ENCODE results near the gene PTPRK.

PTPRK gene

GRCh38 chr6:128280960-128281359 is 239.4 kb downstream of the PTPRK start:
- Histone ChIP-seq H3K9me3 (ENCODE audit: control insufficient read depth, low read length) (no peaks in the 10 kb centered on the region), H3K27ac (ENCODE audit: insufficient read depth, low read depth, low read length, poor library complexity, severe bottlenecking) (no peak overlapping the region), H3K27me3 (ENCODE audit: control insufficient read depth, insufficient read depth, low read length, poor library complexity, severe bottlenecking) (no peaks in the 10 kb centered on the region), H3K4me3 (ENCODE audit: insufficient read depth, low read depth, low read length) (no peak overlapping the region), H3K4me1 (ENCODE audit: control insufficient read depth, insufficient read depth, low read length) (peaks cover 13% of the 10 kb centered on the region), H3K36me3 (ENCODE audit: control insufficient read depth, insufficient read depth, low read length) (no peaks in the 10 kb centered on the region)
- WGBS, 2 experiments = 40 to 57% methylated on average over 1 of the region's 2 CpGs

GRCh38 chr6:128280066-128280465 is 240.3 kb downstream of the PTPRK start:
- Histone ChIP-seq H3K4me1 (ENCODE audit: control insufficient read depth, insufficient read depth, low read length) (peaks cover 13% of the 10 kb centered on the region), H3K27ac (ENCODE audit: insufficient read depth, low read depth, low read length, poor library complexity, severe bottlenecking) (no peak overlapping the region), H3K4me3 (ENCODE audit: insufficient read depth, low read depth, low read length) (no peak overlapping the region), H3K27me3 (ENCODE audit: control insufficient read depth, insufficient read depth, low read length, poor library complexity, severe bottlenecking) (no peaks in the 10 kb centered on the region), H3K9me3 (ENCODE audit: control insufficient read depth, low read length) (no peaks in the 10 kb centered on the region), H3K36me3 (ENCODE audit: control insufficient read depth, insufficient read depth, low read length) (no peaks in the 10 kb centered on the region)
- WGBS, 2 experiments = 88 to 95% methylated on average over 1 of the region's 1 CpG

- Histone ChIP-seq H3K27me3 (ENCODE audit: control insufficient read depth, insufficient read depth, low read length, poor library complexity, severe bottlenecking) (no peaks in the 10 kb centered on the region), H3K27ac (ENCODE audit: insufficient read depth, low read depth, low read length, poor library complexity, severe bottlenecking) (no peak overlapping the region), H3K9me3 (ENCODE audit: control insufficient read depth, low read length) (no peaks in the 10 kb centered on the region), H3K4me1 (ENCODE audit: control insufficient read depth, insufficient read depth, low read length) (peaks cover 13% of the 10 kb centered on the region), H3K4me3 (ENCODE audit: insufficient read depth, low read depth, low read length) (no peak overlapping the region), H3K36me3 (ENCODE audit: control insufficient read depth, insufficient read depth, low read length) (no peaks in the 10 kb centered on the region)
- WGBS, 2 experiments = 100% methylated on average over 1 of the region's 1 CpG; no CpG with 5 or more reads in 1 of the 2 experiments
Observed at GRCh38 chr6:128278836-128279235, 241.6 kb downstream of the PTPRK start.

GRCh38 chr6:128277379-128277778 is 243.0 kb downstream of the PTPRK start:
- Histone ChIP-seq H3K27me3 (ENCODE audit: control insufficient read depth, insufficient read depth, low read length, poor library complexity, severe bottlenecking) (no peaks in the 10 kb centered on the region), H3K9me3 (ENCODE audit: control insufficient read depth, low read length) (no peaks in the 10 kb centered on the region), H3K4me1 (ENCODE audit: control insufficient read depth, insufficient read depth, low read length) (peaks cover 13% of the 10 kb centered on the region), H3K27ac (ENCODE audit: insufficient read depth, low read depth, low read length, poor library complexity, severe bottlenecking) (no peak overlapping the region), H3K4me3 (ENCODE audit: insufficient read depth, low read depth, low read length) (no peak overlapping the region), H3K36me3 (ENCODE audit: control insufficient read depth, insufficient read depth, low read length) (no peaks in the 10 kb centered on the region)
- WGBS, 2 experiments = 93 to 100% methylated on average over 3 of the region's 3 CpGs

GRCh38 chr6:128276311-128276710 is 244.1 kb downstream of the PTPRK start:
- no peaks in the 10 kb centered on the region for H3K36me3 ChIP-seq (ENCODE audit: control insufficient read depth, insufficient read depth, low read length)
- H3K9me3 ChIP-seq (ENCODE audit: control insufficient read depth, low read length) = no peaks in the 10 kb centered on the region
- H3K27me3 ChIP-seq (ENCODE audit: control insufficient read depth, insufficient read depth, low read length, poor library complexity, severe bottlenecking) = no peaks in the 10 kb centered on the region
- no peak overlapping the region for H3K4me3 ChIP-seq (ENCODE audit: insufficient read depth, low read depth, low read length)
- no peak overlapping the region for H3K27ac ChIP-seq (ENCODE audit: insufficient read depth, low read depth, low read length, poor library complexity, severe bottlenecking)
- peaks cover 5% of the 10 kb centered on the region for H3K4me1 ChIP-seq (ENCODE audit: control insufficient read depth, insufficient read depth, low read length)

- Histone ChIP-seq H3K4me3 (ENCODE audit: insufficient read depth, low read depth, low read length) (no peak overlapping the region), H3K27me3 (ENCODE audit: control insufficient read depth, insufficient read depth, low read length, poor library complexity, severe bottlenecking) (no peaks in the 10 kb centered on the region), H3K9me3 (ENCODE audit: control insufficient read depth, low read length) (no peaks in the 10 kb centered on the region), H3K27ac (ENCODE audit: insufficient read depth, low read depth, low read length, poor library complexity, severe bottlenecking) (no peak overlapping the region), H3K4me1 (ENCODE audit: control insufficient read depth, insufficient read depth, low read length) (no peaks in the 10 kb centered on the region), H3K36me3 (ENCODE audit: control insufficient read depth, insufficient read depth, low read length) (no peaks in the 10 kb centered on the region)
Observed at GRCh38 chr6:128275681-128276080, 244.7 kb downstream of the PTPRK start.

- Histone ChIP-seq H3K9me3 (ENCODE audit: control insufficient read depth, low read length) (no peaks in the 10 kb centered on the region), H3K4me3 (ENCODE audit: insufficient read depth, low read depth, low read length) (no peak overlapping the region), H3K36me3 (ENCODE audit: control insufficient read depth, insufficient read depth, low read length) (no peaks in the 10 kb centered on the region), H3K27me3 (ENCODE audit: control insufficient read depth, insufficient read depth, low read length, poor library complexity, severe bottlenecking) (no peaks in the 10 kb centered on the region), H3K4me1 (ENCODE audit: control insufficient read depth, insufficient read depth, low read length) (no peaks in the 10 kb centered on the region), H3K27ac (ENCODE audit: insufficient read depth, low read depth, low read length, poor library complexity, severe bottlenecking) (no peak overlapping the region)
- WGBS, 2 experiments = 91% methylated on average over 1 of the region's 1 CpG; no CpG with 5 or more reads in 1 of the 2 experiments
Observed at GRCh38 chr6:128275030-128275429, 245.4 kb downstream of the PTPRK start.

- H3K9me3 ChIP-seq (ENCODE audit: control insufficient read depth, low read length) = no peaks in the 10 kb centered on the region
- 100% methylated on average over 1 of the region's 1 CpG for WGBS, 2 experiments
- H3K4me1 ChIP-seq (ENCODE audit: control insufficient read depth, insufficient read depth, low read length) = no peaks in the 10 kb centered on the region
Observed at GRCh38 chr6:128271527-128271926, 248.9 kb downstream of the PTPRK start.

GRCh38 chr6:128271011-128271410 is 249.4 kb downstream of the PTPRK start:
- 83 to 92% methylated on average over 2 of the region's 2 CpGs for WGBS, 2 experiments
- Histone ChIP-seq H3K4me3 (ENCODE audit: insufficient read depth, low read depth, low read length) (no peak overlapping the region), H3K27ac (ENCODE audit: insufficient read depth, low read depth, low read length, poor library complexity, severe bottlenecking) (no peak overlapping the region), H3K4me1 (ENCODE audit: control insufficient read depth, insufficient read depth, low read length) (no peaks in the 10 kb centered on the region), H3K36me3 (ENCODE audit: control insufficient read depth, insufficient read depth, low read length) (no peaks in the 10 kb centered on the region), H3K27me3 (ENCODE audit: control insufficient read depth, insufficient read depth, low read length, poor library complexity, severe bottlenecking) (no peaks in the 10 kb centered on the region), H3K9me3 (ENCODE audit: control insufficient read depth, low read length) (no peaks in the 10 kb centered on the region)

More at GRCh38 chr6:128271527-128271926, 248.9 kb downstream of the PTPRK start:
- H3K27ac ChIP-seq (ENCODE audit: insufficient read depth, low read depth, low read length, poor library complexity, severe bottlenecking) = no peak overlapping the region
- H3K4me3 ChIP-seq (ENCODE audit: insufficient read depth, low read depth, low read length) = no peak overlapping the region
- H3K27me3 ChIP-seq (ENCODE audit: control insufficient read depth, insufficient read depth, low read length, poor library complexity, severe bottlenecking) = no peaks in the 10 kb centered on the region
- no peaks in the 10 kb centered on the region for H3K36me3 ChIP-seq (ENCODE audit: control insufficient read depth, insufficient read depth, low read length)

- no peaks in the 10 kb centered on the region for H3K36me3 ChIP-seq (ENCODE audit: control insufficient read depth, insufficient read depth, low read length)
- no peak overlapping the region for H3K27ac ChIP-seq (ENCODE audit: insufficient read depth, low read depth, low read length, poor library complexity, severe bottlenecking)
- H3K9me3 ChIP-seq (ENCODE audit: control insufficient read depth, low read length) = no peaks in the 10 kb centered on the region
- no peaks in the 10 kb centered on the region for H3K27me3 ChIP-seq (ENCODE audit: control insufficient read depth, insufficient read depth, low read length, poor library complexity, severe bottlenecking)
- H3K4me3 ChIP-seq (ENCODE audit: insufficient read depth, low read depth, low read length) = no peak overlapping the region
- 83% methylated on average over 1 of the region's 1 CpG; no CpG with 5 or more reads in 1 of the 2 experiments for WGBS, 2 experiments
- no peaks in the 10 kb centered on the region for H3K4me1 ChIP-seq (ENCODE audit: control insufficient read depth, insufficient read depth, low read length)
Observed at GRCh38 chr6:128266946-128267345, 253.5 kb downstream of the PTPRK start.

GRCh38 chr6:128265706-128266105 is 254.7 kb downstream of the PTPRK start:
- Histone ChIP-seq H3K27ac (ENCODE audit: insufficient read depth, low read depth, low read length, poor library complexity, severe bottlenecking) (no peak overlapping the region), H3K27me3 (ENCODE audit: control insufficient read depth, insufficient read depth, low read length, poor library complexity, severe bottlenecking) (no peaks in the 10 kb centered on the region), H3K9me3 (ENCODE audit: control insufficient read depth, low read length) (no peaks in the 10 kb centered on the region), H3K36me3 (ENCODE audit: control insufficient read depth, insufficient read depth, low read length) (no peaks in the 10 kb centered on the region), H3K4me3 (ENCODE audit: insufficient read depth, low read depth, low read length) (no peak overlapping the region), H3K4me1 (ENCODE audit: control insufficient read depth, insufficient read depth, low read length) (no peaks in the 10 kb centered on the region)
- 96 to 97% methylated on average over 3 of the region's 3 CpGs for WGBS, 2 experiments
